ENCODE measurements around the gene RASGRF1. TPM values are rescaled to one million over a fixed set of nuclear protein-coding genes. Genes with fewer than 3 reads are reported as not detected.
A peak's percentile ranks its signal among the peaks of the same experiment; 100 is the strongest.

The RASGRF1 gene
- total RNA-seq, 1 donor from 2014 or later, result 0.11 TPM

DNA sequence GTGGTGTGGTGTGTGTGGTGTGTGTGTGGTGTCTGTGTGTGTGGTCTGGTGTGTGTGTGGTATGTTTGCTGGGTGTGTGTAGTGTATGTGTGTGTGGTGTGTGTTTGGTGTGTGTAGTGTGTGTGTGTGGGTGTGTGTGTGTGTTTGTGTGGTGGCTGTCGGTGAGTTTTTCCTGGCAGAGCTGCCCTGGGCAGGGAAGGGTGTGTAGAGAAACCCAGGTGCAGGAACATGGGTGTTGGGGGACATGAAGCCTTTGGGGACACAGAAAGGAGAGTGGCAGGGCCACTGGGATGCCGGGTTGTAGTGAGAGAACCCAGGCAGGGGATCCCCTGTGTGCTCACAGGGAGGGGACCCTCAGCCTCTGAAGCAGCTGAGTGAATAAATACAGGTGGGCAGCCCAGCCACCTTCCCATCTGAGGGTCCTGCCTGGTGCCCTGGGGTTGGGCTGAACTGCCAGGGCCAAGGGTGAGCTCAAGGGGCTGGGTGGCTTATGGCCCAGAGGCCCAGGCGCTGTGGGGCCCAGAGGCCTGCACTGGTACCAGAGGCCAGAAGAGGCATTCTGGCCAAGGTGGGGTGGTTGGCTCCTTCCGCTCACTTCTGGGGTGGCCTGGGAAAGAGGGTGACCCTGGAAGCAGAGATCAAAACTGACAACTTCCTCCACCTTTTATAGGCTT, 97.2 kb downstream of the RASGRF1 start:
- DNase-seq (ENCODE audit: low spot score), result no peak
- intact Hi-C loops (cut with DNase I), result no loop called here

- no peak for DNase-seq (ENCODE audit: low spot score)
- intact Hi-C loops (cut with DNase I), result no loop called here
These were observed 97.9 kb downstream of the RASGRF1 start for GRCh38 chr15:78992416-78993256.

GRCh38 chr15:78991879-78992278, 98.7 kb downstream of the RASGRF1 start:
- intact Hi-C loops (cut with DNase I), result no loop called here
- no peak for DNase-seq (ENCODE audit: low spot score)

- intact Hi-C loops (cut with DNase I), result no loop called here
- no peak for DNase-seq (ENCODE audit: low spot score)
These were observed 99.1 kb downstream of the RASGRF1 start for GRCh38 chr15:78991476-78991875.

GRCh38 chr15:78990278-78990677, 100.3 kb downstream of the RASGRF1 start:
- intact Hi-C loops (cut with DNase I), result no loop called here

GRCh38 chr15:78989701-78990240, 100.8 kb downstream of the RASGRF1 start:
- DNase-seq (ENCODE audit: low spot score), result no peak
- intact Hi-C loops (cut with DNase I), result no loop called here

More at GRCh38 chr15:78990278-78990677, 100.3 kb downstream of the RASGRF1 start:
- DNase-seq (ENCODE audit: low spot score), result no peak

DNA sequence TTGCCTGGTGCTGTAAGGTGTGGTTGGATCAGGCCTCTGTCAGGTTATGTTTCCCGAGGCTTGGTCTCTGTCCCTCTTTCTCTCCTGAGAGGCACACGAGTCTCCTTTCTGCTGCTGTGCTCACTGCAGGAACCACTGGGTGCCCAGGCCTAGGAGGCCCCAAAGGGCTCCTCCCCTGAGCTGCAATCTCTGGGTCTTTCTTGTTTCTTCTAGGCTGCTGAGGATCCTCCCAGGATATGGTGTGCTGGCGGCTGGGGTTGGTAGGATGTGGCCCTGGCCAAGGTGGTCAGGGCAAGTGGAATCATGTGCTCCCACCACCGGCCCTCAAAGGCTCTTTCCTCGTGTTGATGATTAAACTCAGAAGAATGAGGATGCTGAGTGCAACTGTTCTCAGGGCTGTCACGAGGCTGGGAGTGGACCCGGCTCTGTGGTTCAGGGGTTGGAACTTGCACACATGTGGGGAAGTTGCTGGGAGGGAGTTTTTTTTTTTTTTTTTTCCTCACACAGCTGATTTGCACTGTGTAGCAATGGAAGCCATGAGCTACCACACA, 102.1 kb downstream of the RASGRF1 start:
- peak; percentile 83 for DNase-seq (ENCODE audit: low spot score)
- intact Hi-C loops (cut with DNase I), result no loop called here

DNA sequence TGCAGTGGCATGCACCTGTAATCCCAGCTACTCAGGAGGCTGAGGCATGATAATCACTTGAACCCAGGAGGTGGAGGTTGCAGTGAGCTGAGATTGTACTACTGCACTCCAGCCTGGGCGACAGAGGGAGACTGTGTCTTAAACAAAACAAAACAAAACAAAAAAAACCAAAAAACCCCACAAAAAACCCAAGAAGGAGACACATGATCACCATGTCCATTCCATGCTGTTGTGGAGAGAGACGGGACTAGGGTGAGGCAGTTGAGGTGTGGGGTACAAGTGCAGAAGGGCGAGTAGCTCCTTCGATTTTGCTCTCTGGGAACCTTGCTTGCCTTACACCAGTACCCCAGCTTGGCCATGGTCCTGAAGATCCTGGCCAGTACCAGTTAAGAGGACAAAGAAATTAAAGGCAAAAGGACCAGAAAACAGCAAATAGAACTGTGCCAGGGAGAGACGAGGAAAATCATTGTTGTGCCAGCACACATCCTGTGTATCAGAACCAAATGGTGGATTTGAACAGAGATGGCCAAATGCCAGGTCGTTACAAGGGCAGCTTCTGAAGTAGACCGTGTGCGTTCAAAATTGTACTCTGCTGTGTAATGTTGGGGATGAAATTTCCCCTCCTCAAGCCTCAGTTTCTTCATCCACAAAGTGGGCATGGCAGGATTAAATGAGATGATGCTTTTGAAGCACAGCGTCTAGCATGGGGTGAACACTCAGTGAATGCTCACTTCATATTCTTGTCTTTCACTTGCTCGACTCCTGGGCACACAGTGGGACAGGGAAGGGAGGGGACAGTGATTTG, 102.8 kb downstream of the RASGRF1 start:
- intact Hi-C loops (cut with DNase I), result no loop called here
- no peak for DNase-seq (ENCODE audit: low spot score)

DNA sequence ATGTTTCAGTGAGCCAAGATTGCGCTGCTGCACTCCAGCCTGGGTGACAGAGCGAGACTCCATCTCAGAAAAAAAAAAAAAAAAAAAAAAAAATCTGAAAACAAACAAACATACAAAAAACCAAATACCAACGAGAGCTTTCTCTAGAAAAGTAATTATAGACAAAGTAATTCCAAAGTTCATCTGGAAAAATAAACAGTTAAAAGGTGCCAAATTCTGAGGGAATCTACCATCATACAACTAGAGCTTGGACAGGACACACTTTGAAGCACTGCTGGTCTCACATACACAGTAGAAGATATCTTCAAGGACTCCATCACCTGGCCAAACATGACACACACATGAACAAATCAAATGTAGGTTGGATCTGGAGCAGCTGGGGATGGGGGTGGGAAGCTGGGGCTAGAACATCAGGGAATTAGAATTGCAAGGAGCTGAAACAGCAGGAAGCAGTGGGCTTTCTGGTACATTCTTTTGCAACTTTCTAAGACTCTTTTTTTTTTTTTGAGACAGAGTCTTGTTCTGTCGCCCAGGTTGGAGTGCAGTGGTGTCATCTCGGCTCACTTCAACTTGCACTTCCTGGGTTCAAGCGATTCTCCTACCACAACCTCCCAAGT, 104.6 kb downstream of the RASGRF1 start:
- intact Hi-C loops (cut with DNase I), result no loop called here
- DNase-seq (ENCODE audit: low spot score), result no peak

GRCh38 chr15:78984041-78984440, 106.5 kb downstream of the RASGRF1 start:
- no peak for DNase-seq (ENCODE audit: low spot score)

GRCh38 chr15:78983146-78983918, 107.2 kb downstream of the RASGRF1 start:
- no peak for DNase-seq (ENCODE audit: low spot score)
- intact Hi-C loops (cut with DNase I), result loop anchor here (5.0 kb wide), 1 partner anchor 71 kb away; no protein-coding TSS in a partner anchor

More at GRCh38 chr15:78984041-78984440, 106.5 kb downstream of the RASGRF1 start:
- intact Hi-C loops (cut with DNase I), result loop anchor here (5.0 kb wide), 1 partner anchor 72 kb away; no protein-coding TSS in a partner anchor

GRCh38 chr15:78982736-78983135, 107.8 kb downstream of the RASGRF1 start:
- no peak for DNase-seq (ENCODE audit: low spot score)
- intact Hi-C loops (cut with DNase I), result loop anchor here (5.0 kb wide), 1 partner anchor 70 kb away; no protein-coding TSS in a partner anchor

- no peak for DNase-seq (ENCODE audit: low spot score)
- intact Hi-C loops (cut with DNase I), result loop anchor here (5.0 kb wide), 1 partner anchor 69 kb away; no protein-coding TSS in a partner anchor
These were observed 108.9 kb downstream of the RASGRF1 start for GRCh38 chr15:78981532-78982313.

DNA sequence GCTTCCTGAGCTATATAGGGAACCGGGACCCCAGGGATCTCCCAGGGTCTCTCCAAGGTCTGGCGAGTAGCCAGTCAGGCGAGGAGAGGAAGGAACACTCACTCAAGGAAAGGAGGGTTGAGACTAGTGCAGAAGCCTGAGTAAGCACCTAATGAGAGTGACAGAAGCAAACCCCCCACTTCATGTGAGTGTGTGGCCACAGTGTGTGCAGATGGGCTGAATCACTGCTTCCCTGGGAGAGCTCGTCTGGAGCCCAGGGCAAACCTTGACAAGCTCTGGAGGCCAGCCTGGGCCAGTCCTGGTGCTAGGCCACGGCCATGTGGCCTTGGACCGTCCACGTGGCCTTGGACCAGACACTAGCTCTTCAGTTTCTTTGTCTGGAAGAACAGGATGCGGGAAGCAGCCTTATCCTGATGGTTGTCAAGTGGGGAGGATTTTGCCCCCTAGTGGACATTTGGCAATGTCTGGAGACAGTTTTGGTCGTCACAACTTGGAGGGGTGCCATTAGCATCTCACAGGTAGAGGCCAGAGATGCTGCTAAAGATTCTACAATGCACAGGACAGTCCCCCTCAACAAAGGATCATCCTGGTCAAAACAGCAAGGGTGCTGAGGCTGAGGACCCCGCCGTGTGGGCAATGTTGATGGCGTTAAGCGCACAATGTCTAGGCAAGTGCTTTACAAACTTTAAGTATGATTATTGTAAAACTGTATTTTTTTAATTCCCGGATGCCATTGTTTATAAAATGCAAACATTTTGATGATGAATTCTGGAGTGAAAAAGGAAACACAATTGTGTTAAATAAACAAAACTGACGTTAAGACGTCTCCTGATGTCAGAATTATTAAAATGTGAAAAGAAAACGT, 110.9 kb downstream of the RASGRF1 start:
- DNase-seq (ENCODE audit: low spot score), result no peak
- intact Hi-C loops (cut with DNase I), result loop anchor here (5.0 kb wide), 1 partner anchor 67 kb away; no protein-coding TSS in a partner anchor

DNA sequence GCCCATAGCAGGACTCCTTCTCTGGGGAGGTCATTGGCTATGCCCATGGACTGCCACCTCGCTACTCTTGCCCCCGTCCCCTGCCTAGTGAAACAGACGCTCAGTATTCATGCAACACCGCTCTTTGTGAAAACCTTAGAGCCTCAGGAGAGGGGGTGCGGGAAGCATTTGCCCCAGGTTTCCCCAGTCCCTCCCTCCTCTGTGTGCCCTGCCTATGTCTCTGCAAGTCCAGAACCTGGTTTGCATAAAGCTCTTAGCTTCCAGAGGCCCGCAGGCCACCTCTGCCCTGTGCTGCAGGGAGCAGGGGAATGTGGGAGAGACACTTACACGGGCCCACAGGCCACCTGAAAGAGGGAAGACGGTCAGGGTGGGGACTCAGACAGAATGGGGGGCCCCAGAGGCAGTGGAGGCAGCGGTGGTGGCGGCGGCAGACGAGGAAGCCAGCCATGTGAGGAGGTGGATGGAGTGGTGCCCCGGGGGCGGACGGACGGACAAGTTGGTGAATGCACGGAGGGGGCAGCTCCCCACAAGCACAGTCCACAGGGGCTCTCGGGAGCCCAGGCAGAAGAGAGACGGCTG, 111.9 kb downstream of the RASGRF1 start:
- DNase-seq (ENCODE audit: low spot score), result no peak
- intact Hi-C loops (cut with DNase I), result no loop called here

All from cardiac septum (tissue), 1 donor.